SIG-M5 treated with dmso at 0.1 percent for 504 hours (cell line): Measurements from ENCODE around the gene SEPTIN5.
"Not testable (repeated sequence)": the region's sequence is repeated elsewhere in the genome, so short reads cannot be mapped to it uniquely, and the experiment has no call there.

Source experiments
- DNase-seq: peaks from one replicate; lab custom pipeline; 2025; ENCODE audit not compliant: unreplicated experiment; lab: John Stamatoyannopoulos, UW

The SEPTIN5 gene

GRCh38 chr22:19680287-19680881 lies 33.9 kb upstream of the SEPTIN5 start:
- no peak for DNase-seq

DNA sequence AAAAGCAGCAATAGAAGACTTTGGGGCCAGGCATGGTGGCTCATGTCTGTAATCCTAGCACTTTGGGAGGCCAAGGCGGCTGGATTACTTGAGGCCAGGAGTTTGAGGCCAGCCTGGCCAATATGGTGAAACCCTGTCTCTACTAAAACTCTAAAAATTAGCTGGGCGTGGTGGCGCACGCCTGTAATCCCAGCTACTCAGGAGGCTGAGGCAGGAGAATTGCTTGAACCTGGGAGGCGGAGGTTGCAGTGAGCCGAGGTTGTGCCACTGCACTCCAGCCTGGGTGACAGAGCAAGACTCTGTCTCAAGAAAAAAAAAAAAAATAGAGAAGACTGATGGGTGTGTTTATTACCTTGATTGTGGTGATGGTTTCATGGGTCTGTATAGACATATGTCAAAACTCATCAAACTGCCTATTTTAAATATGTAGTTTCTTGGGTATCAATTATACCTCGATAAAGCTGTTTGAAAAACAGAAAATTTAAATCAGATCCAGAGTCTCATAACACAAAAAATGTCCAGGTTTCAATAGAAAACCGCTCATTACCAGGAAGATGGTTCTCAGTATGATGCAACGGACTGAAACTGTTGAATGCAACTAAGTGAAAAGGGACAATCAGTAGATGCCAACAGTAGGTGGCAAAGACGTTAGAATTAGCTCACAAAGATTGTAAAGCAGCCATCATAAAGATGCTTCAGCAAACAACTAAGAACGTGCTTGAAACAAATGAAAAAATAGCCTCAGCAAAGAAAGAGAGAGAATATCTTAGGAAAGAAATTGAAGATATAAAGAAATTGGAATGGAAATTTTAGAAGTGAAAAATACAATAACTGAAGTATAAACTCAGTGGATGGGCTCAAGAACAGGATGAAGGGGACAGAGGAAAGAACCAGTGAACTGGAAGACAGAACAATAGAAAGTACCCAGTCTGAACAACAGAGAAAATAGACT lies 33.1 kb upstream of the SEPTIN5 start:
- DNase-seq, result no peak

GRCh38 chr22:19681863-19682245 lies 32.4 kb upstream of the SEPTIN5 start:
- no peak for DNase-seq

DNA sequence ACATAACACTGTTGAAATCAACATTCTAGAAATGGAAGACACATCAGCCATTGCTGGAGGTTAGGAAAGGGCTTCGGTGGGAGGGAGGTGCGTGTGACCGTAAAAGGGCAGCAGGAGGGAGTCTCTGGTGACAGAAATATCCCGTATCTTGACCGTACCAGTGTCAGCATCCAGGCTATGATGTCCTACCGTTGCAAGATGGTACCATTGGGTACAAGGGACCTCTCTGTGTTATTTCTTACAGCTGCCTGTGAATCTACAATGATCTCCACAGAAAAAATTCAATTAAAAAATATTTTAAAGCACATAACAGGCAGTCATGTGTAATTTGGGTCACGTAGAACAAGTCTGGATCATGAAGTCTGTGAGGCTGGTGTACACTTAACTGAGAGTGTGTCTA lies 27.4 kb upstream of the SEPTIN5 start:
- DNase-seq, result no peak

GRCh38 chr22:19687561-19688300 lies 26.6 kb upstream of the SEPTIN5 start:
- DNase-seq, result peak; percentile 86

GRCh38 chr22:19688301-19689290 lies 25.7 kb upstream of the SEPTIN5 start:
- no peak for DNase-seq

GRCh38 chr22:19689408-19689807 lies 24.9 kb upstream of the SEPTIN5 start:
- no peak for DNase-seq

DNA sequence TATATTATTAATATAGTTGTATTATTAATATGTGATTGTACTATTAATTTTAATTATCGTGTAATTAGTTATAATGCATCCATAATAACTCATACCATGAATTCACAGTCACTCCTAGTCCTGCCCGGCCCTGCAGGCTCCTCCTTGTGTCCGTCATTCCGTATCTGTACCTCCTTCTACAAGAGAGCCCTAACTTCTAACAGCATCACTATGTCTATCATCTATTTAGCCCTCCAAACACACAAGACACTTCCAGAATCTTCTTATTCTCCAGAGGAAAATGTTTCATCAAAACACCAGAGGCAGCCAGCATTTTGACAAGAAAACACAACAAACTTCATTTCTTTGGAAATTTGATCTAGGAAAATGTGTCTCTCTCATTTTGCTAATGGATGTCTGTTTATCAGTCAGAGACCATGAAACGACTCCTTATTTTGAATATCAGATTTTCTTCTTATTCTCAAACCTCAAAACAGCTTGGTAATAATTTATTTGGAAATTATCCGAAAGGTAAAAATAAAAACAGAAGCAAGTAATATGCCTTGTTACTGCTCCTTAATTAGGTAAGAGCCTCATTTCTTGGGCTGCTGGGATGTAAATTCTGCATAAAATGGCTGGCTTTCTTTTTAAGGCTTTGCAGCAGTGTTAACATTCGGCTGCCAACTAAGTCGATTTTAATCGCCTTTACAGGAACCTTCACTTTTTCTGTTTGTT lies 23.1 kb upstream of the SEPTIN5 start:
- DNase-seq, result no peak

DNA sequence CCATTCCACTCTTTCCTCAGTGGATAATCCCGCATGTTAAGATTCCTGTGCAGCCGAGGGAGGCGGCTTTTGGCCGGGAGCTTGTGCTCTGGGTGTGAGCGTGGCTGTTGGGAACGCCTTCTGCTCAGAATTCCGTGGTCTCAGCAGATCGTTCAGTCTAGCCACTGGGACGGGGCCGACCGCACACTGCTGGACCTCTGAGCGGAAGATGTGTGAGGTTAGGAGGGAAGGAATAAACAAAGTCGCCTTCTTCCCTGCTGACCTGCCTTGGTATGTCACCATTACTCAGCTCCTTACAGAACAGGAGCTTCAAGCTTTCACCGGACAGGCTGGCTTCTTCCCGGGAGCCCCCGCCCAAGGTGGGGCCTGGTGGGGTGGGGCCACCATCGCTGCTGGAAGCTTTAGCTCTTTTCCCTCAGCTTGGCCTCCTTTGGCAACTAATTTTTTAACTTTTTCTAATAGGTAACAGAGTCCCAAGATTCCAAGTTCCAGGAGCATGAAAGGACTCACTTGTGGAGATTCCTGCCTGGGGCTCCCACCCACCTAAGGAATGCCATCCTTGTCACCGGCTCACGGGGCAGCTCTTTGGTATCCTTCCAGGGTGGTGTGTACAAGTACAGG lies 22.5 kb upstream of the SEPTIN5 start:
- DNase-seq, result no peak

GRCh38 chr22:19693581-19693980 lies 20.7 kb upstream of the SEPTIN5 start:
- DNase-seq, result no peak

GRCh38 chr22:19693981-19694670 lies 20.2 kb upstream of the SEPTIN5 start:
- DNase-seq, result no peak

GRCh38 chr22:19694696-19695095 lies 19.6 kb upstream of the SEPTIN5 start:
- no peak for DNase-seq

GRCh38 chr22:19696504-19697276 lies 17.6 kb upstream of the SEPTIN5 start:
- DNase-seq, result no peak

DNA sequence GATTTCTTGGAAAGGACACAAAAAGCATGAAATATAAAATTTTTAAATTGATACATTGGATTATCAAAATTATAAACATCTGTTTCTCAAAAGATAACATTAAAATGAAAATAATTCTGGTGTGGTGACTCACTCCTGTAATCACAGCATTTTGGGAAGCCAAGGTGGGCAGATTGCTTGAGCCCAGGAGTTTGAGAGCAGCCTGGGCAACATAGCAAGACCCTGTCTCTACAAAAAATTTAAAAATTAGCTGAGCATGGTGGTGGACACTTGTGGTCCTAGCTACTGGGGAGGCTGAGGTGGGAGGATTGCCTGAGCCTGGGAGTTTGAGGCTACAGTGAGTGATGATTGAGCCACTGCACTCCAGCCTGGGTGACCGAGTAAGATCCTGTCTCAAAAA lies 16.4 kb upstream of the SEPTIN5 start:
- not testable (repeated sequence) for DNase-seq

- DNase-seq, result no peak
Observed at GRCh38 chr22:19700790-19701419, 13.4 kb upstream of the SEPTIN5 start.

DNA sequence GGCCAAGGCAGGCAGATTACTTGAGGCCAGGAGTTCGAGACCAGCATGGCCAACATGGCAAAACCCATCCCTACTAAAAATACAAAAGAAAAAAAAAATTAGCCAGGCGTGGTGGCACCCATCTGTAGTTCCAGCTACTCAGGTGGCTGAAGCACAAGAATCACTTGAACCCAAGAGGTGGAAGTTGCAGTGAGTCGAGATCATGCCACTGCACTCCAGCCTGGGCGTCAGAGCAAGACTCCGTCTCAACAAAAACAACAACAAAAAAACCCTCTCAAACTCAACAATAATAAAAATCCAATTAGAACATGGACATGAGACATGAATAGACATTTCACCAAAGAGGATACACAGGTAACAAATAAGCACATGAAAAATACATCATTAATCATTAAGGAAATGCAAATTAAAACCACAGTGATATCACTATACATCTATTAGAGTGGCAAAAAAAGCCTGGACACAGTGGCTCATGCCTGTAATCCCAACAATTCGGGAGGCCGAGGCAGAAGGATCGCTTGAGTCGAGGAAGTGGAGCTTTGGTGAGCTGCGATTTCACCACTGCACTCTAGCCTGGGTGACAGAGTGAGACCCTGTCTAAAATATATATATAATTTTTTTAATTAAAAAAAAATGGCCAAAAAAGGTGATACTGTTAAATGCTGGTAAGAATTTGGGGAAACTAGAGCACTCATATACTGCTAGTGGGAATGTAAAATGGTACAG lies 12.7 kb upstream of the SEPTIN5 start:
- no peak for DNase-seq

GRCh38 chr22:19703869-19704268 lies 10.4 kb upstream of the SEPTIN5 start:
- DNase-seq, result no peak
